HEK293T (cell line): ENCODE data around the gene UBE2G2.

ENCODE experiments used
- ARNT ChIP-seq: fragments of 450-650 bp; IDR thresholded peaks from 2 replicates; pipeline ENCODE4 v1.6.1; 2017; ENCODE audit warnings: mild to moderate bottlenecking
- BHLHE40 ChIP-seq: fragments of 450-650 bp; IDR thresholded peaks from 2 replicates; pipeline ENCODE4 v1.6.1; 2016; ENCODE audit warnings: mild to moderate bottlenecking, moderate library complexity, borderline replicate concordance
- ELF4 ChIP-seq: fragments of 450-650 bp; IDR thresholded peaks from 2 replicates; pipeline ENCODE4 v1.6.1; 2017; ENCODE audit warnings: antibody characterized with exemption
- FOXA1 ChIP-seq: fragments of 450-650 bp; IDR thresholded peaks from 2 replicates; pipeline ENCODE4 v1.6.1; 2016; ENCODE audit warnings: mild to moderate bottlenecking
- FOXK2 ChIP-seq: fragments of 450-650 bp; IDR thresholded peaks from 2 replicates; pipeline ENCODE4 v1.6.1; 2016; ENCODE audit warnings: mild to moderate bottlenecking
- NFRKB ChIP-seq: fragments of 450-650 bp; IDR thresholded peaks from 2 replicates; pipeline ENCODE4 v1.6.1; 2016; ENCODE audit warnings: mild to moderate bottlenecking, moderate library complexity
- SP1 ChIP-seq: fragments of 450-650 bp; IDR thresholded peaks from 2 replicates; pipeline ENCODE4 v1.6.1; 2017
- ZNF384 ChIP-seq: fragments of 450-650 bp; IDR thresholded peaks from 2 replicates; pipeline ENCODE4 v1.6.1; 2016
- TF ChIP-seq, protein P1 (sequence below): fragments of 450-650 bp; IDR thresholded peaks from 2 replicates; pipeline ENCODE4 v1.6.1; 2016

DNA sequence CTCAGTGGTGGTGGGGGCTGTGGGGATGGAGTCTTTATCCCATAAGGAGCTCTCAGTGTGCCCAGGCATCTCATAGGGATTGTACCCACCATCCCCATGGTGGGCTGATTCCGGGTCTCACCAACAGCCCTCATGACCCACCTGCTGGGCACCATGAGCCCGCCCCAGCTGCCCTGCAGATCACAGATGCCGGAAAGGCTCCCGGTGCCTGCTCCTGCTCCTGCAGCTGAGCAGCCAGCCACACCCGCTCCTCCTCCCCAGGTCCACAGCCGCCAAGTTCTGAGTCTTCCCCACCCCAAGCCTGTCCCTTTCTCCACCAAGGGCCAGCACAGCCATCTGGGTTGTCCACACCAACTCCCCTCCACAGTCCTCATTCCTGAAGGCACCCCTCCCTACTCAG, 74.8 kb downstream of the UBE2G2 start:
- TF ChIP-seq ARNT (no peak), FOXA1 (no peak), NFRKB (no peak), FOXK2 (no peak), SP1 (no peak), BHLHE40 (no peak), ELF4 (no peak), ZNF384 (no peak)
- TF ChIP-seq, protein P1, sequence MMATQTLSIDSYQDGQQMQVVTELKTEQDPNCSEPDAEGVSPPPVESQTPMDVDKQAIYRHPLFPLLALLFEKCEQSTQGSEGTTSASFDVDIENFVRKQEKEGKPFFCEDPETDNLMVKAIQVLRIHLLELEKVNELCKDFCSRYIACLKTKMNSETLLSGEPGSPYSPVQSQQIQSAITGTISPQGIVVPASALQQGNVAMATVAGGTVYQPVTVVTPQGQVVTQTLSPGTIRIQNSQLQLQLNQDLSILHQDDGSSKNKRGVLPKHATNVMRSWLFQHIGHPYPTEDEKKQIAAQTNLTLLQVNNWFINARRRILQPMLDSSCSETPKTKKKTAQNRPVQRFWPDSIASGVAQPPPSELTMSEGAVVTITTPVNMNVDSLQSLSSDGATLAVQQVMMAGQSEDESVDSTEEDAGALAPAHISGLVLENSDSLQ, result no peak
